ENCODE data around the gene RBBP5. TPM values are rescaled to one million over a fixed set of nuclear protein-coding genes. Genes with fewer than 3 reads are reported as not detected.
A peak's percentile ranks its signal among the peaks of the same experiment; 100 is the strongest.

RBBP5 gene
- total RNA-seq, 2 experiments from 2014 or later = 18.8 to 21.6 TPM

- DNase-seq = no peak
- Mint-ChIP-seq H3K27me3 (no peaks in the 10 kb centered on the region), H3K4me3 (no peak overlapping the region), H3K4me1 (ENCODE audit: low read depth) (no peaks in the 10 kb centered on the region), H3K9me3 (no peaks in the 10 kb centered on the region), H3K27ac (no peak overlapping the region), H3K36me3 (ENCODE audit: low read depth) (no peaks in the 10 kb centered on the region)
- POLR2A ChIA-PET = no interaction called here
- no peak for TF ChIP-seq CTCF (IDR thresholded peaks at IDR 0.05)
- CTCF ChIA-PET = interaction anchor here (0.6 to 4.4 kb wide), 17 partner anchors 10 to 379 kb away, joined by 3 to 188 read pairs (median 11); partner anchors contain the start of gene TMEM81
- ATAC-seq = no peak
- intact Hi-C loops (cut with micrococcal nuclease) = loop anchor here (5.0 kb wide), 1 partner anchor 76 kb away; no protein-coding TSS in a partner anchor
These were observed 58.9 kb downstream of the RBBP5 start for GRCh38 chr1:205062895-205063294.

- Mint-ChIP-seq H3K4me3 (no peak overlapping the region), H3K27ac (no peak overlapping the region), H3K27me3 (no peaks in the 10 kb centered on the region), H3K9me3 (no peaks in the 10 kb centered on the region), H3K4me1 (ENCODE audit: low read depth) (no peaks in the 10 kb centered on the region), H3K36me3 (ENCODE audit: low read depth) (no peaks in the 10 kb centered on the region)
- ATAC-seq (no peak), DNase-seq (no peak)
- TF ChIP-seq CTCF (IDR thresholded peaks at IDR 0.05) = no peak
- ChIA-PET POLR2A (interaction anchor here (0.7 to 1.5 kb wide), 2 partner anchors 87 to 137 kb away, joined by 3 to 4 read pairs; no protein-coding TSS in a partner anchor), CTCF (interaction anchor here (0.6 to 4.4 kb wide), 42 partner anchors 10 to 512 kb away, joined by 3 to 188 read pairs (median 6); partner anchors contain the start of genes RBBP5 and TMEM81)
- intact Hi-C loops (cut with micrococcal nuclease) = loop anchor here (5.0 kb wide), 1 partner anchor 75 kb away; no protein-coding TSS in a partner anchor
These were observed 59.5 kb downstream of the RBBP5 start for GRCh38 chr1:205062319-205062718.

GRCh38 chr1:205061665-205062069 lies 60.1 kb downstream of the RBBP5 start:
- H3K4me3 Mint-ChIP-seq = no peak overlapping the region
- ChIA-PET CTCF (interaction anchor here (0.6 to 4.4 kb wide), 76 partner anchors 9 to 512 kb away, joined by 3 to 188 read pairs (median 4); partner anchors contain the start of genes RBBP5, TMCC2 and TMEM81), POLR2A (interaction anchor here (0.7 to 1.5 kb wide), 2 partner anchors 86 to 137 kb away, joined by 3 to 4 read pairs; no protein-coding TSS in a partner anchor)
- no peaks in the 10 kb centered on the region for H3K27me3 Mint-ChIP-seq
- peak; percentile 89 for TF ChIP-seq CTCF (IDR thresholded peaks at IDR 0.05)
- H3K36me3 Mint-ChIP-seq (ENCODE audit: low read depth) = no peaks in the 10 kb centered on the region
- ATAC-seq (peak; percentile 86), DNase-seq (peak; percentile 83)
- H3K4me1 Mint-ChIP-seq (ENCODE audit: low read depth) = no peaks in the 10 kb centered on the region
- no peak overlapping the region for H3K27ac Mint-ChIP-seq
- intact Hi-C loops (cut with micrococcal nuclease) = loop anchor here (5.0 kb wide), 1 partner anchor 74 kb away; no protein-coding TSS in a partner anchor
- no peaks in the 10 kb centered on the region for H3K9me3 Mint-ChIP-seq

- ATAC-seq (no peak), DNase-seq (no peak)
- Mint-ChIP-seq H3K27ac (no peak overlapping the region), H3K9me3 (no peaks in the 10 kb centered on the region), H3K27me3 (no peaks in the 10 kb centered on the region), H3K4me1 (ENCODE audit: low read depth) (no peaks in the 10 kb centered on the region), H3K36me3 (ENCODE audit: low read depth) (no peaks in the 10 kb centered on the region), H3K4me3 (no peak overlapping the region)
- no peak for TF ChIP-seq CTCF (IDR thresholded peaks at IDR 0.05)
- intact Hi-C loops (cut with micrococcal nuclease) = loop anchor here (5.0 kb wide), 1 partner anchor 74 kb away; no protein-coding TSS in a partner anchor
- ChIA-PET POLR2A (interaction anchor here (1.5 kb wide), 1 partner anchor 86 kb away, joined by 4 read pairs; no protein-coding TSS in a partner anchor), CTCF (interaction anchor here (0.7 to 4.4 kb wide), 66 partner anchors 9 to 387 kb away, joined by 3 to 188 read pairs (median 5); partner anchors contain the start of genes RBBP5, TMCC2 and TMEM81)
These were observed 60.6 kb downstream of the RBBP5 start for GRCh38 chr1:205061227-205061626.

GRCh38 chr1:205060746-205061145 lies 61.0 kb downstream of the RBBP5 start:
- Mint-ChIP-seq H3K36me3 (ENCODE audit: low read depth) (no peaks in the 10 kb centered on the region), H3K27ac (no peak overlapping the region), H3K4me1 (ENCODE audit: low read depth) (no peaks in the 10 kb centered on the region), H3K4me3 (no peak overlapping the region), H3K9me3 (no peaks in the 10 kb centered on the region), H3K27me3 (no peaks in the 10 kb centered on the region)
- DNase-seq = no peak
- ChIA-PET POLR2A (no interaction called here), CTCF (interaction anchor here (0.8 to 4.4 kb wide), 27 partner anchors 8 to 386 kb away, joined by 3 to 188 read pairs (median 10); partner anchors contain the start of genes RBBP5 and TMEM81)
- TF ChIP-seq CTCF (IDR thresholded peaks at IDR 0.05) = no peak
- no peak for ATAC-seq
- intact Hi-C loops (cut with micrococcal nuclease) = loop anchor here (5.0 kb wide), 1 partner anchor 73 kb away; no protein-coding TSS in a partner anchor
